ENCODE results near the gene LRRIQ1.

The LRRIQ1 gene

DNA sequence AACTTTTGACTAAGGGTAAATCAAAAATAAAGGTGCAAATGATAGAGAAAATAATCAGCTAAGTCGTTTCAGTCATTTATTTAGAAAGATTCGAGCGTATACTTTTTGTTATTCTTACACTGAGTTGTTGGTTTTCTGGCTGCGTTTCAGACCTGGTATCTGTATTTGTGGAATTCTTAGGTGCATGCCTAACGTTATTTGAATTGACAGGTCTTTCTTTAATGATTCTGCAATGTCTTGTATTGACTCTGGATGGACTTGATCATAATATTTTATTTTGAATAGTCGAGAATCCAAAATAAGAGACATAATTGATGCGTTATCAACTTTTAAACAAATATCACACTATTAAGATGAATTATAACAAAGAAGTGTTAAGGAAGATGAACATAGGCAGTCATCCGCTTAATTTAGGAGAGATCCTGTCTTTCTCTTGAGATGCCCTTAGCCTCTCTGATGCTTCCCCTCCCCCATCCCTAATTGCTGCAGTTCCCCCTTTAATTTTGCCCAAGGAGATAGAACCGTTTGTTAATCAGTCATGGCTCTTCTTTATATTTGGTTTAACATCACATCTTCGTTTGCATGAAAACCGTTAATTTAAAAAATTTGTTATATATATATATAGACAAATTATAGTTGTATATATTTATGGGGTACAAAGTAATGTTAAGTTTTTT is 245.6 kb downstream of the LRRIQ1 start:
- no peak for DNase-seq

DNA sequence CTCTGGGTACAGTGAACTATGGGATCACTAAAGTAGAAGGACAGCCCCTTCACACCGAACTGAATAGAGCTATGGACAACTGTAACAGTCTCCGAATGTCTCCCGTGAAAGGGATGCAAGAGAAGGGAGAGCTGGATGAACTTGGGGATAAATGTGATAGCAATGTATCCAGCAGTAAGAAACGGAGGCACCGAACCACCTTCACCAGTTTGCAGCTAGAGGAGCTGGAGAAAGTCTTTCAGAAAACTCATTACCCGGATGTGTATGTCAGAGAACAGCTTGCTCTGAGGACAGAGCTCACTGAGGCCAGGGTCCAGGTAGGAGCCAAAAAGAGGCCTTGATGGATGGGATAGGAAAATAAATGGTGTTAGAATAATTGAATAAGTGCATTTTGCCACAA is 247.4 kb downstream of the LRRIQ1 start:
- peak; percentile 11 for DNase-seq
